H9 (cell line): ENCODE results near the gene LENG9. TPM values are rescaled to one million over a fixed set of nuclear protein-coding genes. Genes with fewer than 3 reads are reported as not detected.

Experiments
- DNase-seq: peaks from one replicate; pipeline ENCODE4 v3.0.0-alpha.2; 2017
- H2AFZ ChIP-seq: one replicate; pipeline ENCODE4 v1.6.1; 2013; ENCODE audit warnings: mild to moderate bottlenecking, low read length, control low read depth, moderate library complexity
- H2AK5ac ChIP-seq: 2 replicates; pipeline ENCODE4 v1.6.1; 2013; ENCODE audit warnings: low read length, control low read depth, mixed read lengths; ENCODE audit not compliant: insufficient read length
- H2BK120ac ChIP-seq: one replicate; pipeline ENCODE4 v1.6.1; 2013; ENCODE audit warnings: low read depth, mild to moderate bottlenecking, low read length, control low read depth, inconsistent platforms; ENCODE audit not compliant: poor library complexity, severe bottlenecking
- H2BK12ac ChIP-seq: 2 replicates; pipeline ENCODE4 v1.6.1; 2013; ENCODE audit warnings: low read length, control low read depth, mixed read lengths, low read depth; ENCODE audit not compliant: insufficient read length
- H2BK15ac ChIP-seq: 2 replicates; pipeline ENCODE4 v1.6.1; 2013; ENCODE audit warnings: low read depth, low read length, control low read depth
- H2BK20ac ChIP-seq: one replicate; pipeline ENCODE4 v1.6.1; 2013; ENCODE audit warnings: low read depth, mild to moderate bottlenecking, low read length, control low read depth, inconsistent platforms; ENCODE audit not compliant: poor library complexity, severe bottlenecking
- H2BK5ac ChIP-seq: 2 replicates; pipeline ENCODE4 v1.6.1; 2013; ENCODE audit warnings: low read length, control low read depth, mixed read lengths; ENCODE audit not compliant: insufficient read length
- H3K14ac ChIP-seq: 2 replicates; pipeline ENCODE4 v1.6.1; 2013; ENCODE audit warnings: low read length, control low read depth; ENCODE audit not compliant: insufficient read depth
- H3K18ac ChIP-seq: 2 replicates; pipeline ENCODE4 v1.6.1; 2013; ENCODE audit warnings: low read depth, mild to moderate bottlenecking, mixed read lengths, low read length, control low read depth; ENCODE audit not compliant: insufficient read length
- H3K23ac ChIP-seq: 2 replicates; pipeline ENCODE4 v1.6.1; 2013; ENCODE audit warnings: low read length, control low read depth, mixed read lengths, low read depth; ENCODE audit not compliant: insufficient read length
- H3K23me2 ChIP-seq: 2 replicates; pipeline ENCODE4 v1.6.1; 2013; ENCODE audit warnings: low read depth, mild to moderate bottlenecking, mixed read lengths, low read length, control low read depth; ENCODE audit not compliant: insufficient read length, poor library complexity, severe bottlenecking
- H3K27ac ChIP-seq: 2 replicates; pipeline ENCODE4 v1.5.1; 2013; ENCODE audit warnings: low read length, control low read depth, mixed read lengths, low read depth; ENCODE audit not compliant: insufficient read length
- H3K27me3 ChIP-seq: 2 replicates; pipeline ENCODE4 v1.6.1; 2013; ENCODE audit warnings: low read length, control low read depth, inconsistent platforms; ENCODE audit not compliant: insufficient read depth
- H3K4ac ChIP-seq: 2 replicates; pipeline ENCODE4 v1.6.1; 2013; ENCODE audit warnings: low read depth, mild to moderate bottlenecking, control low read depth, inconsistent platforms, low read length, moderate library complexity
- H3K4me1 ChIP-seq: 2 replicates; pipeline ENCODE4 v1.6.1; 2013; ENCODE audit warnings: low read length, control low read depth, inconsistent platforms; ENCODE audit not compliant: insufficient read depth
- H3K4me2 ChIP-seq: 2 replicates; pipeline ENCODE4 v1.6.1; 2013; ENCODE audit warnings: low read length, control low read depth, mixed read lengths; ENCODE audit not compliant: insufficient read length, insufficient read depth
- H3K56ac ChIP-seq: 2 replicates; pipeline ENCODE4 v1.6.1; 2013; ENCODE audit warnings: low read depth, mild to moderate bottlenecking, mixed read lengths, low read length, control low read depth; ENCODE audit not compliant: insufficient read length
- H3K79me1 ChIP-seq: 2 replicates; pipeline ENCODE4 v1.6.1; 2013; ENCODE audit warnings: low read depth, mild to moderate bottlenecking, moderate library complexity, low read length, control low read depth, inconsistent platforms; ENCODE audit not compliant: insufficient read depth, poor library complexity, severe bottlenecking
- H3K79me2 ChIP-seq: 2 replicates; pipeline ENCODE4 v1.6.1; 2013; ENCODE audit warnings: low read length, control low read depth, inconsistent platforms; ENCODE audit not compliant: insufficient read depth
- H3K9ac ChIP-seq: 2 replicates; pipeline ENCODE4 v1.6.1; 2013; ENCODE audit warnings: low read length, control low read depth, mixed read lengths; ENCODE audit not compliant: insufficient read length; ENCODE audit errors: extremely low read depth
- H3K9me3 ChIP-seq: one replicate; pipeline ENCODE4 v1.6.1; 2013; ENCODE audit warnings: low read depth, low read length, inconsistent platforms; ENCODE audit not compliant: control insufficient read depth
- H3T11ph ChIP-seq: one replicate; pipeline ENCODE4 v1.6.1; 2013; ENCODE audit warnings: mild to moderate bottlenecking, low read length, control low read depth, inconsistent platforms
- H4K20me1 ChIP-seq: one replicate; pipeline ENCODE4 v1.6.1; 2013; ENCODE audit not compliant: control insufficient read depth, insufficient read length, insufficient read depth
- H4K5ac ChIP-seq: 2 replicates; pipeline ENCODE4 v1.6.1; 2013; ENCODE audit warnings: low read depth, mild to moderate bottlenecking, mixed read lengths, low read length, control low read depth; ENCODE audit not compliant: insufficient read length
- H4K8ac ChIP-seq: replicated peaks from 2 replicates; pipeline ENCODE4 v1.6.1; 2013; ENCODE audit warnings: low read length, control low read depth, mixed read lengths, low read depth; ENCODE audit not compliant: insufficient read length
- H4K91ac ChIP-seq: 2 replicates; pipeline ENCODE4 v1.6.1; 2013; ENCODE audit warnings: low read depth, mild to moderate bottlenecking, moderate library complexity, mixed read lengths, low read length, control low read depth; ENCODE audit not compliant: insufficient read length
- H3K27ac Mint-ChIP-seq, 3 experiments: 2 replicates in 2 of 3; 3 replicates in 1 of 3; pipeline ENCODE4 v1.8.0; 2020 to 2021; ENCODE audit warnings: mixed read lengths in 3 of 3, mild to moderate bottlenecking in 1 of 3, moderate library complexity in 1 of 3
- H3K27me3 Mint-ChIP-seq: 2 replicates; pipeline ENCODE4 v1.8.0; 2021; ENCODE audit warnings: low read depth, mild to moderate bottlenecking, moderate library complexity, mixed read lengths
- H3K36me3 Mint-ChIP-seq, 3 experiments: 2 replicates in 2 of 3; 3 replicates in 1 of 3; pipeline ENCODE4 v1.8.0; 2020 to 2021; ENCODE audit warnings: low read depth in 3 of 3, mixed read lengths in 3 of 3; ENCODE audit not compliant: insufficient read depth in 1 of 3
- H3K4me1 Mint-ChIP-seq, 2 experiments: 2 replicates each; pipeline ENCODE4 v1.8.0; 2020; ENCODE audit warnings: mixed read lengths in 2 of 2
- H3K4me3 Mint-ChIP-seq, 2 experiments: 2 replicates in 1 of 2; 3 replicates in 1 of 2; pipeline ENCODE4 v1.8.0; 2020 to 2021; ENCODE audit warnings: mild to moderate bottlenecking in 2 of 2, mixed read lengths in 2 of 2, moderate library complexity in 1 of 2
- H3K9me3 Mint-ChIP-seq, 2 experiments: 2 replicates in 1 of 2; 3 replicates in 1 of 2; pipeline ENCODE4 v1.8.0; 2020; ENCODE audit warnings: mild to moderate bottlenecking in 2 of 2, mixed read lengths in 2 of 2, moderate library complexity in 1 of 2
- CTCF ChIP-seq: fragments of 200-600 bp; sonication (generic); conservative IDR thresholded peaks from 3 replicates; pipeline ENCODE4 v1.8.0; 2021; ENCODE audit warnings: antibody characterized with exemption, mild to moderate bottlenecking
- WGBS: extraction: QIAGEN DNeasy Blood & Tissue Kit; methylation state at CpG from one replicate; pipeline ENCODE4 v1.1.7; 2013; ENCODE audit warnings: missing lambda C conversion rate, low lambda C conversion rate, mixed read lengths; ENCODE audit not compliant: insufficient read length; ENCODE audit errors: extremely low coverage; 5-methylcytosine and 5-hydroxymethylcytosine counted together
- total RNA-seq: library from RNA; stranded (reverse); gene quantifications from 2 replicates; pipeline ENCODE4 v1.2.1, GENCODE V29; 2021

Gene LENG9
- total RNA-seq, 1 experiment from 2014 or later: 3.8 TPM

GRCh38 chr19:54436628-54437252, 26.8 kb downstream of the LENG9 start:
- Histone ChIP-seq H3T11ph (no peak overlapping the region), H3K9ac (no peak overlapping the region), H2AFZ (no peak overlapping the region), H4K20me1 (no peaks in the 10 kb centered on the region), H3K27me3 (no peaks in the 10 kb centered on the region), H3K4ac (no peak overlapping the region), H3K23me2 (no peaks in the 10 kb centered on the region), H4K91ac (no peak overlapping the region), H2BK20ac (no peak overlapping the region), H3K18ac (no peak overlapping the region), H3K79me2 (no peaks in the 10 kb centered on the region), H2BK12ac (no peak overlapping the region), H4K8ac (no peak overlapping the region), H3K4me1 (peaks cover 5% of the 10 kb centered on the region; the same call in 1 of the 2 replicates), H3K27ac (no peak overlapping the region), H3K23ac (no peak overlapping the region), H2BK5ac (no peak overlapping the region), H3K9me3 (no peaks in the 10 kb centered on the region), H2AK5ac (no peak overlapping the region), H3K79me1 (no peaks in the 10 kb centered on the region), H2BK15ac (no peak overlapping the region), H4K5ac (no peak overlapping the region), H2BK120ac (no peak overlapping the region), H3K56ac (no peak overlapping the region), H3K4me2 (no peak overlapping the region), H3K14ac (no peak overlapping the region)
- Mint-ChIP-seq H3K4me1 (peaks cover 32 to 44% of the 10 kb centered on the region in 2 experiments), H3K4me3 (no peak overlapping the region), H3K27me3 (peaks cover 28% of the 10 kb centered on the region), H3K36me3 (peaks cover 0 to 24% (median 24%) of the 10 kb centered on the region in 3 experiments; a peak in 6 of 7 replicates), H3K27ac (no peak overlapping the region), H3K9me3 (no peaks in the 10 kb centered on the region)
- no peak for TF ChIP-seq CTCF
- WGBS: no CpG with 5 or more reads among the region's 10 CpGs
- DNase-seq: no peak
